K562 (cell line): ENCODE data around the gene MAP3K4. TPM values are rescaled to one million over a fixed set of nuclear protein-coding genes. Genes with fewer than 3 reads are reported as not detected.

Experiments used
- ATAC-seq: fragments of 200-7000 bp; cut with Tn5 transposase; 3 replicates; pipeline ENCODE4 v1.9.1; 2020; ENCODE audit warnings: moderate library complexity
- BruUV-seq: library from RNA; stranded (reverse); fragments of 400-500 nt; replicated peaks from 2 replicates; lab custom pipeline; 2021; lab: Mats Ljungman, UMichigan
- CTCF ChIA-PET: fragments of 300-600 bp; formaldehyde crosslinking; extraction: SDS; loops from one replicate; lab custom pipeline; 2021; ENCODE audit warnings: low intra/inter-chr PET ratio; lab: Yijun Ruan, JAX
- POLR2A ChIA-PET: fragments of 300-600, 350-650 bp; sonication (Branson Sonifier 250); formaldehyde crosslinking; extraction: SDS; loops from one replicate; lab custom pipeline; 2021; ENCODE audit warnings: antibody characterized with exemption, inconsistent platforms; lab: Yijun Ruan, JAX
- DNase-seq, 4 experiments: peaks; one replicate each; pipeline versions ENCODE4 v3.0.0 to v3.0.0-alpha.2; 2011 to 2018; ENCODE audit warnings: low spot score in 3 of 4, mixed read lengths in 3 of 4; ENCODE audit errors: extremely low read depth in 1 of 4
- FAIRE-seq: peaks from 2 replicates; lab custom pipeline; 2011; peaks lifted over from hg19 to GRCh38; lab: Jason Lieb, UNC
- H2AFZ ChIP-seq: 2 replicates; pipeline ENCODE4 v1.6.0; 2011; ENCODE audit warnings: low read depth, low read length, control low read depth, inconsistent platforms
- H3K27ac ChIP-seq: fragments of 200-600 bp; 3 replicates; pipeline ENCODE4 v1.8.0; 2011; ENCODE audit warnings: low read depth, mild to moderate bottlenecking, control low read depth, inconsistent platforms, low read length, moderate library complexity, mixed read lengths; ENCODE audit errors: extremely low read depth
- H3K27me3 ChIP-seq, 2 experiments: fragments of 300-600 bp in 1 of 2; 2 replicates in 1 of 2; 3 replicates in 1 of 2; pipeline versions ENCODE4 v1.6.0 to v1.8.0; 2011; ENCODE audit warnings: inconsistent platforms in 2 of 2, low read length in 2 of 2, mild to moderate bottlenecking in 1 of 2, mixed read lengths in 1 of 2, moderate library complexity in 1 of 2; ENCODE audit not compliant: control insufficient read depth in 2 of 2, insufficient read depth in 2 of 2
- H3K36me3 ChIP-seq: fragments of 300-600 bp; 3 replicates; pipeline ENCODE4 v1.8.0; 2011; ENCODE audit warnings: mild to moderate bottlenecking, low read length, inconsistent platforms; ENCODE audit not compliant: control insufficient read depth, insufficient read depth
- H3K4me1 ChIP-seq, 2 experiments: fragments of 200-600 bp in 1 of 2; replicated peaks in 1 of 2; 2 replicates in 1 of 2; 3 replicates in 1 of 2; pipeline versions ENCODE4 v1.5.1 to v1.8.0; 2011; ENCODE audit warnings: inconsistent platforms in 2 of 2, low read length in 2 of 2, mild to moderate bottlenecking in 1 of 2, mixed read lengths in 1 of 2, moderate library complexity in 1 of 2; ENCODE audit not compliant: control insufficient read depth in 2 of 2, insufficient read depth in 2 of 2
- H3K4me2 ChIP-seq: 2 replicates; pipeline ENCODE4 v1.6.1; 2011; ENCODE audit warnings: low read length, control low read depth, inconsistent platforms, mixed read lengths; ENCODE audit not compliant: insufficient read depth
- H3K4me3 ChIP-seq: fragments of 200-600 bp; sonication (generic), shearing (Covaris generic); 2 replicates; pipeline ENCODE4 v1.5.1; 2016; ENCODE audit warnings: control low read depth, inconsistent platforms
- H3K79me2 ChIP-seq: fragments of 200-600 bp; 3 replicates; pipeline ENCODE4 v1.8.0; 2011; ENCODE audit warnings: low read length, inconsistent platforms; ENCODE audit not compliant: control insufficient read depth, insufficient read depth
- H3K9ac ChIP-seq, 2 experiments: 2 replicates each; pipeline versions ENCODE4 v1.6.0 to v1.6.1; 2011; ENCODE audit warnings: low read depth in 2 of 2, low read length in 2 of 2, control low read depth in 1 of 2, inconsistent platforms in 1 of 2, mild to moderate bottlenecking in 1 of 2, mixed read lengths in 1 of 2; ENCODE audit not compliant: insufficient read depth in 1 of 2
- H3K9me1 ChIP-seq: one replicate; pipeline ENCODE4 v1.6.0; 2011; ENCODE audit warnings: inconsistent platforms, mild to moderate bottlenecking, low read length, moderate library complexity; ENCODE audit not compliant: control insufficient read depth, insufficient read depth
- H3K9me3 ChIP-seq: replicated peaks from 2 replicates; pipeline ENCODE4 v1.5.1; 2011; ENCODE audit warnings: low read depth, low read length, inconsistent platforms; ENCODE audit not compliant: control insufficient read depth, insufficient read depth
- H4K20me1 ChIP-seq: replicated peaks from 2 replicates; pipeline ENCODE4 v1.6.1; 2011; ENCODE audit warnings: low read length, inconsistent platforms, mixed read lengths; ENCODE audit not compliant: control insufficient read depth, insufficient read depth
- ETV6 ChIP-seq, 3 experiments: fragments of 150-350 bp in 1 of 3; sonication (generic) in 1 of 3; formaldehyde crosslinking in 1 of 3; IDR thresholded peaks; 2 replicates each; pipeline versions ENCODE4 v1.6.1 to v1.8.0; 2014 to 2022; ENCODE audit warnings: borderline replicate concordance in 2 of 3, low read depth in 2 of 3, antibody characterized with exemption in 1 of 3, low read length in 1 of 3, mild to moderate bottlenecking in 1 of 3, missing genetic modification reagents in 1 of 3
- TFAP4 ChIP-seq: sonication (generic); formaldehyde crosslinking; IDR thresholded peaks from 2 replicates; pipeline ENCODE4 v1.8.0; 2022; ENCODE audit warnings: missing genetic modification reagents, mild to moderate bottlenecking, moderate library complexity, borderline replicate concordance
- WGBS: fragments of 100-300 bp; shearing (Covaris generic); methylation state at CpG from one replicate; pipeline ENCODE4 v1.1.6; 2016; ENCODE audit warnings: low coverage, mixed read lengths; ENCODE audit not compliant: insufficient coverage; ENCODE audit errors: missing lambda C conversion rate; 5-methylcytosine and 5-hydroxymethylcytosine counted together
- in situ Hi-C: fragments of 300-500 bp; cut with MboI; formaldehyde crosslinking; loops from 4 replicates; pipeline ENCODE4 v1.15.0; 2018; ENCODE audit warnings: inconsistent platforms, mixed read lengths
- intact Hi-C: fragments of 100-400 bp; cut with micrococcal nuclease; formaldehyde crosslinking; loops from 2 replicates; pipeline ENCODE4 v1.14.2; 2022
- polyA plus RNA-seq, 8 experiments: library from polyadenylated mRNA; depleted of rRNA in 4 of 8; stranded (reverse) in 5 of 8; unstranded in 3 of 8; fragments of >200 nt; fragmentation: Nextera tagmentation in 2 of 8; fragmentation: Illumina TruSeq in 1 of 8; extraction: Ambion mirVana in 2 of 8; extraction: Trizol in 1 of 8; gene quantifications; 2 replicates each; pipeline versions ENCODE4 v1.2.1 to v1.2.3, GENCODE V29; 2011 to 2014; ENCODE audit warnings: inconsistent platforms in 1 of 8, missing spikeins in 1 of 8
- total RNA-seq, 7 experiments: library from RNA; depleted of rRNA in 6 of 7; stranded (reverse); fragments of >200 nt in 6 of 7; fragmentation: Illumina TruSeq in 2 of 7; extraction: Trizol in 2 of 7; gene quantifications; 2 replicates each; pipeline versions ENCODE4 v1.2.1 to v1.2.3, GENCODE V29; 2011 to 2021; ENCODE audit warnings: low replicate concordance in 1 of 7

The MAP3K4 gene
- total and polyA plus RNA-seq, 9 of the 15 experiments (the other 6 are each of a cell fraction or from before 2014, with no cell fraction given): 21.0 to 77.2 (median 48.9) TPM

GRCh38 chr6:161152527-161152862, 160.9 kb downstream of the MAP3K4 start:
- Histone ChIP-seq H3K79me2 (no peaks in the 10 kb centered on the region), H3K36me3 (no peaks in the 10 kb centered on the region; the same call in 2 of the 3 replicates), H3K4me1 (peaks cover 12 to 40% of the 10 kb centered on the region in 2 experiments; a peak in 4 of 5 replicates), H3K9ac (peak overlapping the region in 1 of 2 experiments; percentile 38; a peak in 2 of 4 replicates), H3K9me3 (no peaks in the 10 kb centered on the region), H3K27ac (no peak overlapping the region), H3K9me1 (no peaks in the 10 kb centered on the region), H4K20me1 (no peaks in the 10 kb centered on the region), H3K4me3 (no peak overlapping the region), H3K27me3 (peaks cover 0 to 5% of the 10 kb centered on the region in 2 experiments; a peak in 1 of 5 replicates), H2AFZ (no peak overlapping the region), H3K4me2 (no peak overlapping the region)
- in situ Hi-C loops (no loop called here), intact Hi-C loops (loop anchor here (5.0 kb wide), 3 partner anchors 115 to 420 kb away; no protein-coding TSS in a partner anchor)
- no TSS peak for BruUV-seq
- ATAC-seq: no peak; the same call in 2 of the 3 replicates
- 63% methylated on average over 9 of the region's 9 CpGs for WGBS
- ChIA-PET CTCF (interaction anchor here (0.6 to 0.9 kb wide), 2 partner anchors 219 to 221 kb away, joined by 3 to 6 read pairs; no protein-coding TSS in a partner anchor), POLR2A (interaction anchor here (0.9 to 1.4 kb wide), 2 partner anchors 9 to 247 kb away, joined by 4 read pairs; no protein-coding TSS in a partner anchor)
- no peak for FAIRE-seq
- TF ChIP-seq TFAP4 (CRISPR knock-in tag) (peak; percentile 17; the same call in 1 of the 2 replicates), ETV6 (IDR thresholded peaks at IDR 0.05; ENCODE audit: borderline replicate concordance in 1 of 2, low read depth in 2 of 2, low read length in 1 of 2) (no peak), ETV6 (CRISPR knock-in tag; IDR thresholded peaks at IDR 0.05; ENCODE audit: borderline replicate concordance) (no peak)
- no peak for DNase-seq
